Frontal cortex (tissue), 4 donors: ENCODE measurements around the gene CLEC11A. TPM values are rescaled to one million over a fixed set of nuclear protein-coding genes. Genes with fewer than 3 reads are reported as not detected.
A peak's percentile ranks its signal among the peaks of the same experiment; 100 is the strongest.

Experiments used
- DNase-seq, 2 donors: peaks; one replicate each; pipeline ENCODE4 v3.0.0; 2012; ENCODE audit warnings: low spot score in 2 of 2
- FAIRE-seq: peaks from 2 replicates; lab custom pipeline; 2012; peaks lifted over from hg19 to GRCh38; lab: Jason Lieb, UNC
- total RNA-seq: library from RNA; depleted of rRNA; stranded (reverse); fragments of >200 nt; gene quantifications from one replicate; pipeline ENCODE4 v1.2.3, GENCODE V29; 2014
- donor health status: control.
- donor health status: control.
- donor health status: control.

CLEC11A gene
- 2.4 TPM for total RNA-seq

- FAIRE-seq (no peak), DNase-seq (no peak)
Observed at GRCh38 chr19:50723069-50723468, at the start of gene CLEC11A. CLEC11A (plus strand) TSS chr19:50723364; CDS start chr19:50723526, 162 bp downstream.

GRCh38 chr19:50676625-50677197, 46.5 kb upstream of the CLEC11A start:
- no peak for FAIRE-seq
- DNase-seq, result no peak

GRCh38 chr19:50677636-50678035, 45.5 kb upstream of the CLEC11A start:
- no peak for FAIRE-seq
- no peak for DNase-seq

- DNase-seq (no peak), FAIRE-seq (no peak)
Observed at GRCh38 chr19:50678323-50678722, 44.8 kb upstream of the CLEC11A start.

- FAIRE-seq (no peak), DNase-seq (peak; percentile 85 to 95)
Observed at GRCh38 chr19:50679177-50680125, 43.7 kb upstream of the CLEC11A start.

- DNase-seq, result no peak
- FAIRE-seq, result no peak
Observed at GRCh38 chr19:50686310-50687032, 36.7 kb upstream of the CLEC11A start.

- FAIRE-seq, result no peak
- no peak for DNase-seq
Observed at GRCh38 chr19:50688766-50689165, 34.4 kb upstream of the CLEC11A start.

- DNase-seq (no peak), FAIRE-seq (no peak)
Observed at GRCh38 chr19:50690439-50690838, 32.7 kb upstream of the CLEC11A start.

GRCh38 chr19:50693064-50693975, 29.8 kb upstream of the CLEC11A start:
- FAIRE-seq (no peak), DNase-seq (no peak)

- DNase-seq, result no peak
- no peak for FAIRE-seq
Observed at GRCh38 chr19:50694815-50695145, 28.4 kb upstream of the CLEC11A start.

- DNase-seq, result peak; percentile 67 to 69
- FAIRE-seq, result no peak
Observed at GRCh38 chr19:50695251-50696093, 27.7 kb upstream of the CLEC11A start.

- no peak for DNase-seq
- FAIRE-seq, result no peak
Observed at GRCh38 chr19:50696094-50696483, 27.1 kb upstream of the CLEC11A start.

GRCh38 chr19:50697414-50698124, 25.6 kb upstream of the CLEC11A start:
- DNase-seq (no peak), FAIRE-seq (no peak)

- DNase-seq (no peak), FAIRE-seq (no peak)
Observed at GRCh38 chr19:50701367-50701985, 21.7 kb upstream of the CLEC11A start.

- no peak for DNase-seq
- FAIRE-seq, result no peak
Observed at GRCh38 chr19:50702158-50702870, 20.9 kb upstream of the CLEC11A start.

GRCh38 chr19:50702871-50703829, 20.0 kb upstream of the CLEC11A start:
- DNase-seq, result no peak
- FAIRE-seq, result no peak
